MCF 10A (cell line): Measurements from ENCODE around the gene LIG3. TPM values are rescaled to one million over a fixed set of nuclear protein-coding genes. Genes with fewer than 3 reads are reported as not detected.

ENCODE experiments used
- BruUV-seq: library from RNA; stranded (reverse); fragments of 400-500 nt; replicated peaks from 2 replicates; lab custom pipeline; 2021; lab: Mats Ljungman, UMichigan
- CTCF ChIA-PET: fragments of 300-600 bp; sonication (Branson Sonifier 250); formaldehyde crosslinking; extraction: SDS; loops from one replicate; lab custom pipeline; 2021; ENCODE audit warnings: antibody characterized with exemption, inconsistent platforms; lab: Yijun Ruan, JAX
- POLR2A ChIA-PET: fragments of 300-600, 350-650 bp; sonication (Branson Sonifier 250); formaldehyde crosslinking; extraction: SDS; loops from one replicate; lab custom pipeline; 2020; ENCODE audit warnings: antibody characterized with exemption, inconsistent platforms; lab: Yijun Ruan, JAX
- DNase-seq: peaks from one replicate; pipeline ENCODE4 v3.0.0-alpha.2; 2018; ENCODE audit not compliant: unreplicated experiment
- H3K27ac Mint-ChIP-seq: one replicate; pipeline ENCODE4 v1.8.0; 2022; ENCODE audit warnings: mild to moderate bottlenecking, low read depth, mixed read lengths; ENCODE audit not compliant: unreplicated experiment
- H3K27me3 Mint-ChIP-seq: one replicate; pipeline ENCODE4 v1.8.0; 2022; ENCODE audit warnings: mixed read lengths; ENCODE audit not compliant: insufficient read depth, unreplicated experiment
- H3K36me3 Mint-ChIP-seq: one replicate; pipeline ENCODE4 v1.8.0; 2022; ENCODE audit warnings: mild to moderate bottlenecking, moderate library complexity, mixed read lengths; ENCODE audit not compliant: insufficient read depth, unreplicated experiment
- H3K4me1 Mint-ChIP-seq: one replicate; pipeline ENCODE4 v1.8.0; 2022; ENCODE audit warnings: mixed read lengths; ENCODE audit not compliant: insufficient read depth, unreplicated experiment
- H3K4me3 Mint-ChIP-seq: one replicate; pipeline ENCODE4 v1.8.0; 2022; ENCODE audit warnings: mild to moderate bottlenecking, moderate library complexity, mixed read lengths; ENCODE audit not compliant: unreplicated experiment
- H3K9me3 Mint-ChIP-seq: one replicate; pipeline ENCODE4 v1.8.0; 2022; ENCODE audit warnings: mixed read lengths; ENCODE audit not compliant: unreplicated experiment
- intact Hi-C: fragments of 100-400 bp; cut with micrococcal nuclease; formaldehyde crosslinking; loops from 2 replicates; pipeline ENCODE4 v1.14.1; 2022
- total RNA-seq: library from RNA; stranded (reverse); gene quantifications from 2 replicates; pipeline ENCODE4 v1.2.3, GENCODE V29; 2022
- TF ChIP-seq, protein P1 (sequence below): fragments of 200-600 bp; IDR thresholded peaks from one replicate; pipeline ENCODE4 v1.8.0; 2022; ENCODE audit warnings: antibody characterized with exemption, mild to moderate bottlenecking; ENCODE audit not compliant: unreplicated experiment

Gene LIG3
- total RNA-seq, 1 experiment from 2014 or later, result 39.7 TPM

DNA sequence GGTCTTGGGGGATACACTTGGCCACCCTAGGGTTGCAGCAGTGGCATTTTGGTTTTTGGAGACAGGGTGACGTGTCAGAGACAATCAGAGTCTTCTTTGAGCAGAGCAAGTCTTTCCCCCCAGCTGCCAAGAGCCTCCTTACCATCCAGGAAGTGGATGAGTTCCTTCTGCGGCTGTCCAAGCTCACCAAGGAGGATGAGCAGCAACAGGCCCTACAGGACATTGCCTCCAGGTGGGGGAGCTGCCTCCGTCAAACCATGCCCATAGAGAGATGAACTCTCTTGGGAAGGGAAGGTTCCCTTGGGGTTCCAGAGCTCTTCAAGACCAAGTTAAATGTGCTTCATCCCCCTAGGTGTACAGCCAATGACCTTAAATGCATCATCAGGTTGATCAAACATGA lies 11.3 kb downstream of the LIG3 start:
- DNase-seq, result no peak
- H3K4me3 Mint-ChIP-seq, result no peak overlapping the region
- intact Hi-C loops, result loop anchor here (10.0 kb wide), 1 partner anchor 543 kb away; the partner anchor contains the start of gene SLFN12L
- H3K9me3 Mint-ChIP-seq, result no peaks in the 10 kb centered on the region
- H3K27me3 Mint-ChIP-seq, result no peaks in the 10 kb centered on the region
- no peak overlapping the region for H3K27ac Mint-ChIP-seq
- no TSS peak for BruUV-seq
- ChIA-PET CTCF (interaction anchor here (0.7 to 3.8 kb wide), 4 partner anchors 10 to 128 kb away, joined by 3 to 38 read pairs (median 3); partner anchors contain the start of gene RAD51D), POLR2A (interaction anchor here (0.9 to 1.6 kb wide), 2 partner anchors 10 to 18 kb away, joined by 3 to 4 read pairs; no protein-coding TSS in a partner anchor)
- H3K4me1 Mint-ChIP-seq, result no peaks in the 10 kb centered on the region
- TF ChIP-seq, protein P1, sequence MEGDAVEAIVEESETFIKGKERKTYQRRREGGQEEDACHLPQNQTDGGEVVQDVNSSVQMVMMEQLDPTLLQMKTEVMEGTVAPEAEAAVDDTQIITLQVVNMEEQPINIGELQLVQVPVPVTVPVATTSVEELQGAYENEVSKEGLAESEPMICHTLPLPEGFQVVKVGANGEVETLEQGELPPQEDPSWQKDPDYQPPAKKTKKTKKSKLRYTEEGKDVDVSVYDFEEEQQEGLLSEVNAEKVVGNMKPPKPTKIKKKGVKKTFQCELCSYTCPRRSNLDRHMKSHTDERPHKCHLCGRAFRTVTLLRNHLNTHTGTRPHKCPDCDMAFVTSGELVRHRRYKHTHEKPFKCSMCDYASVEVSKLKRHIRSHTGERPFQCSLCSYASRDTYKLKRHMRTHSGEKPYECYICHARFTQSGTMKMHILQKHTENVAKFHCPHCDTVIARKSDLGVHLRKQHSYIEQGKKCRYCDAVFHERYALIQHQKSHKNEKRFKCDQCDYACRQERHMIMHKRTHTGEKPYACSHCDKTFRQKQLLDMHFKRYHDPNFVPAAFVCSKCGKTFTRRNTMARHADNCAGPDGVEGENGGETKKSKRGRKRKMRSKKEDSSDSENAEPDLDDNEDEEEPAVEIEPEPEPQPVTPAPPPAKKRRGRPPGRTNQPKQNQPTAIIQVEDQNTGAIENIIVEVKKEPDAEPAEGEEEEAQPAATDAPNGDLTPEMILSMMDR, result no peak
- peaks cover 58% of the 10 kb centered on the region for H3K36me3 Mint-ChIP-seq

DNA sequence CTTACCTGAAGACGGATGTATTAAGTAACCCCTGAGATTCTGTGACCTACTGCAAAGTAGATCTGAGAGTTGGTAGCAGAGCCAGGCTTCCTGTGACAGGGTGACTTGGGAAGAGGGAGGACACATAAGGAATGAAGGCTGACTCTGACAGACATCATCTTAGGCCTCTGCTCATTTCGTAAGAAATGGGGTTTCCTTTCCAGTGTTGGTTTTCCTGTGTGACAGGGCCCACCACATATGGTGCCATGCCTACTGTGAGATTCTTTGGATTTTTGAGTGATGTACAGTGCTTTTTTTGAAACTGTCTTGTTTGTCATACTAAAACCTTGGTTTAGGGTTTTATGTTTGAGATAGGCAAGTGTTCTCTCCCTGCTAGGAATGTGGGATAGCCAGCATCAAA lies 12.7 kb downstream of the LIG3 start:
- DNase-seq, result no peak
- ChIA-PET POLR2A (interaction anchor here (0.5 kb wide), 1 partner anchor 15 kb away, joined by 3 read pairs; no protein-coding TSS in a partner anchor), CTCF (interaction anchor here (1.5 to 3.8 kb wide), 2 partner anchors 97 to 126 kb away, joined by 3 to 38 read pairs; partner anchors contain the start of gene RAD51D)
- Mint-ChIP-seq H3K27ac (no peak overlapping the region), H3K9me3 (no peaks in the 10 kb centered on the region), H3K4me3 (no peak overlapping the region), H3K36me3 (peaks cover 48% of the 10 kb centered on the region), H3K27me3 (no peaks in the 10 kb centered on the region), H3K4me1 (no peaks in the 10 kb centered on the region)
- TF ChIP-seq, protein P1, result no peak
- intact Hi-C loops, result loop anchor here (10.0 kb wide), 1 partner anchor 542 kb away; the partner anchor contains the start of gene SLFN12L
- BruUV-seq, result no TSS peak

DNA sequence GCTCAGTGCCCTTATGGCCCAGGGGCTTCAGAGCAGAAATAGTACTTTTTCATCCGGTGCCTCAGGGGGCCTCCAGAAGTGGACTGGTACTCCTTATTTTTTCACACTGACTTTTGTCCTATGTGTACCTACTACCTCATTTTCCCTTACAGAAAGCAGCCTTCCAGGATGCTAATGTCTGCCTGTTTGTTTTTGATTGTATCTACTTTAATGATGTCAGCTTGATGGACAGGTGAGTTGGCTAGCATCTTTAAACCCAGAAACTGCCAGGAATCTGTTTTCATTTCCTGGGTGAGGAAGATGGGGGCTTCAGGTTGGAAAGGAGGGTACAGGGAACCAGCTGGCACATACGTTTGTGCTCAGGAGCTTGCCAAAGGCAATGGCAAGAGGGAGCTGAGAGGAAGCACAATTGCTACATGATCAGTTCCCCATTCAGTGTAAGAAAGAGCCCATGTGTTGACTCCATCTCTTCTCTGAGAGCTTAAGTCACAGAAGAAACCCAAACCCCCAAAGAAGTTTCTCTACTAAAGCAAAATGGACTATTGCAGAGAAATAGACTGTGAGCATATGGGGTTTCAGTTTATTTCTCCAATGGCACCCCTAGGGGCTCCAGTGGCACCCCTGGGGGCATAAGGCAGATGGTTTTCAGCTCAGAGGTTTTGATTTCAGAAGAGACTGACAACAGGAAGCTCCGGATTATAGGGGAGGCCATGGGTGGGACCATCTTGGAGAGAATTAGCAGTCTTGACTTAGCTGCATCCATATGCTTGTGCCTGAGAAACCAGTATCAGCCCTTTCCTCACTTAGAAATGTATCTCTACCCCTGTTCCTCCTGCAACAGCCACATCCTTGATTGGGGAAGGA lies 16.3 kb downstream of the LIG3 start:
- no peak overlapping the region for H3K27ac Mint-ChIP-seq

More for the DNA sequence above, 16.3 kb downstream of the LIG3 start:
- no TSS peak for BruUV-seq
- CTCF ChIA-PET, result interaction anchor here (0.6 to 7.9 kb wide), 8 partner anchors 10 to 124 kb away, joined by 3 to 97 read pairs (median 8); partner anchors contain the start of genes FNDC8, RAD51D and RFFL
- Mint-ChIP-seq H3K4me1 (no peaks in the 10 kb centered on the region), H3K36me3 (peaks cover 25% of the 10 kb centered on the region), H3K4me3 (no peak overlapping the region), H3K9me3 (no peaks in the 10 kb centered on the region), H3K27me3 (no peaks in the 10 kb centered on the region)
- intact Hi-C loops, result loop anchor here (10.0 kb wide), 1 partner anchor 538 kb away; the partner anchor contains the start of gene SLFN12L
- POLR2A ChIA-PET, result interaction anchor here (1.3 to 1.4 kb wide), 2 partner anchors 23 to 123 kb away, joined by 3 to 4 read pairs; partner anchors contain the start of gene RAD51D
- no peak for DNase-seq
- TF ChIP-seq, protein P1, result no peak
